Right renal pelvis (tissue), 4 donors: Measurements from ENCODE around the gene STAB2. TPM values are rescaled to one million over a fixed set of nuclear protein-coding genes. Genes with fewer than 3 reads are reported as not detected.

Experiments used
- DNase-seq, 4 donors: peaks; one replicate each; pipeline ENCODE4 v3.0.0-alpha.2; 2013; ENCODE audit warnings: low read depth in 4 of 4, low spot score in 3 of 4, missing footprints in 1 of 4
- polyA plus RNA-seq, 4 donors: library from polyadenylated mRNA; unstranded; fragments of 120-200 nt; gene quantifications; one replicate each; pipeline ENCODE4 v1.2.1, GENCODE V29; 2013; ENCODE audit not compliant: insufficient read length in 4 of 4

The STAB2 gene
- polyA plus RNA-seq, 4 donors: 0.93 to 2.2 (median 1.1) TPM

DNA sequence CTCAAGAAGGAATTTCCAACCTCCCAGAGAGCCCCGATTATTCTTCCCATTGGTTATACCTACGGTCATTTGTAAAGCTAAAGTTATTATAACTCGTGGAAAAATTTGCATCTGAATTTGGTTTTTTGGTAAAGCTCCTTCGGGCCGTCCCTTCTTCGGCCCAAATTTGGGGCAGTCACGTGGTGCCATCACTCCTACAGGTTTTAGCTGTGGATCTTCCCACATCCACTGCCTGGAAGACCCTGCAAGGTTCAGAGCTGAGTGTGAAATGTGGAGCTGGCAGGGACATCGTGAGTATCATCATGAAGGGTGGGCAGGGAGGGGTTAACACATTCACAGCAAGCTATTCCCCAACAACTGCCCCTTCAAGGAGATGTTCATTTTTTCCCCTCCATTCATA lies 148.2 kb downstream of the STAB2 start:
- no peak for DNase-seq

DNA sequence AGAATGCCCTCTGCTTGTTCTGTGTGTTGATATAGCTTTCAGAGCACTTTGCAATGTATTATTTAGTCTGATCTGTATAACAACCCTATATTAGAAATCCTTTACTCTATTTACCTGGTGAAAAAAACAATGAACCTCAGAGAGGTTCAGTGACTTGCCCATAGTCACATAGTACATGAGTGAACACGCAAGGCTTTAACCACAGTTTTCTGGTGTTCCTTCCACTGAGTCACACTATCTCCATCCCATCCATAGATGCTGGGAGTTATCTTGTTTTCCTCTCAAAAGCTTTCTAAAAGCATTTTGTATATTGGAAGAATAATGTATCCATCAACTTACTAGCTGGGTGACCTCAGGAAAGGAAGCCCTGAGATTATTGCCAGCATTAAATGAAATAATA lies 149.5 kb downstream of the STAB2 start:
- DNase-seq: no peak

DNA sequence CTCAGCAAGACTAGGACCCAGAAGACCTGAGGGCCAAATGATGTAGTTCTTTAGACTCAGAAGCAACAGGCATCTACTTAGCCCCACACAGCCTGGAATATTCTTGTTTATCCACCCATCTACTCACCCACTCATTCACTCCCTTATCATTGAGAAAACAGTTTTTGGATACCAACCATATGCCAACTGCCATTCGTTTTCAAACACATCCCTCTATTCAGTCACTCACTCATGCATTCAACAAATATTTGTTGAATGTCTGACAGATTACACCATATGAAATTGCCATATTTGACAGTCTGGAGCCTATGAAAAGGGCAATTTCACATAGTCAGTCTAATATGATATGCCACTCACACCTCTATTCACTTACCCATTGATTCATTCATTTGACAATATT lies 150.8 kb downstream of the STAB2 start:
- no peak for DNase-seq

DNA sequence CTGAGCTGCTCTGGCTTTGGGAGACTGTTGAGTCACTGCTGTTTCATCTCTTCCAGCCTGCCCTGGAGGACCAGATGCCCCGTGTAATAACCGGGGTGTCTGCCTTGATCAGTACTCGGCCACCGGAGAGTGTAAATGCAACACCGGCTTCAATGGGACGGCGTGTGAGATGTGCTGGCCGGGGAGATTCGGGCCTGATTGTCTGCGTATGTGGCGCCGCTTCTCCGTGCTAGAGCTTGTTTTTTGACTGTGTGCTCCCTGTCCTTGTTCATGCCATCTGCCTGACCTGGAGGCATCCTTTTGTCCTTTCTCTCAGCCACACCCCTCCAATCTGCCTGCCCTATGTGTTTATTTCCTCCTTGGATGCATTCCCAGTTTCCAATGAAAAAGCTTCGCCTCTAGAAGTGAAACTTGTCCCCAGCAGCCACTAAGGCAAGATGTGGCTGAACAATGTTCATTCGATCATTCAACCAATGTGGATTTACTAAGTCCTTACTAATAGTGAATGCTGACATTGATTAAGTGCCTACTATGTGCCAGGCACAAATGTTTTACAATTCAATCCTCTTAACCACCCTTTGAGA lies 155.4 kb downstream of the STAB2 start:
- no peak for DNase-seq

DNA sequence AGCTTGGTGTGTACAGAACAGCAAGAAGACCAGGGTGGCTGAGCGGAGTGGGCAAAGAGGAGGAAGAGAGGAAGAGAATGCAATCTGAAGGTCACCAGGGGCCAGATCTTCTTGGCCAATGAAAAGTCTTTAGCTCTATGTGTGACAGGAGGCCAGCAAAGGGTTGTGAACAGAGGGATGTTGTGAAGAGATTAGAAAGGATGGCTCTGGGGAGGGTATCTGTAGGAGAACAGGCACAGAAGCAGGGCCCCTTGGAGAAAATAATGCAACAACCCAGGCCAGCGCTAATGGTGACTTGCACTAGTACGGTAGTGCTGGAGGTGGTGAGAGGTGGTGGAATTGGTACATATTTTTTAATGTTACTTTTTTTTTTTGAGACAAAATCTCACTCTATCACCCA lies 156.7 kb downstream of the STAB2 start:
- DNase-seq: no peak

DNA sequence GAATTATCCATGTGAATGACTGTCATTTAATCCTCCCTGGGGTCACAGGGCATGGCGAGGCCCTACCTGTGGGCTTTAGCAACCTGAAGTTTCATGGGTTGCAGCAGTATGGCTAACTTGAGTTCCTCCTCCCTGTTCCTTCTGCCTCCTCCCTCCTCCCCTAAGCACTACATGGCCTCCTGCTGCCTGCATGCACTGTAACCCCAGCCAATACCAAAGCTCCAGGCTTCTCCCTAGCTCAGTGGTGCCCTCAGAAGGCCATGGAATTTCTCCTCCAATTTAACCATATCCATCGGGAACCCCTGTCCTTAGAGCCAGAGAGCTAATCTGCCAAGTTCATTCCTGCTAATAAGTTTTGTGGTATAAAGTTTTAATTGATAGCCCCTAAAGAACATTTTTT lies 158.9 kb downstream of the STAB2 start:
- no peak for DNase-seq

DNA sequence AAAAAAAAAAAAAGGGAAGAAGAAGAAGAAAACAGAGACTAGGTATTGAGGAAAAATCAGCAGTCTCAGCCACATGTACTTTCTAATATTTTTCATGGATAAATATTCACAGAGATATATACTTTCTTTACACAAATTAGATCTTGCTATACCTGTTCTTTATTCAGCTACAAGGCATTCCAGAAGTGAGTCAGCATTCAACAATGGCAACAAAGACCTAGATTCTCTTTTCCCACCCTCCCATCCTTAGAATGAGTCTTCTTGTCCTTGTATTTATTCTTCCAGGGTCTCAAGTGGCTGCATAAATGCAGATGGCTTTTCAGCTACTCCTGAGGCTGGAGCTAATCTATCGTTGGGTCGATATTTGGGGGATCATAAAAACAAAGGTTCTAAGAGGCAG lies 160.9 kb downstream of the STAB2 start:
- DNase-seq: no peak

DNA sequence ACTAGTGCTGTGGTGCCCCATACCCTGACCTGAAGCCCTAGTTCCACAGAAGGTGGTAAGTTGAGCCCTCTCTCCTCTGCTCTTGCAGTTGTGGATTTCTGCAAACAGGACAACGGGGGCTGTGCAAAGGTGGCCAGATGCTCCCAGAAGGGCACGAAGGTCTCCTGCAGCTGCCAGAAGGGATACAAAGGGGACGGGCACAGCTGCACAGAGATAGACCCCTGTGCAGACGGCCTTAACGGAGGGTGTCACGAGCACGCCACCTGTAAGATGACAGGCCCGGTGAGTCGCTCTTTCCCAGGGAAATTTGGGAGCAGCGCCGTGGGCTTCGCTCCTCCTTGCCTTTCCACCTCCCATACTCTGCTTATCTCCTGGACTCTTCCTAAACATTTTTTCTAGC lies 161.8 kb downstream of the STAB2 start:
- DNase-seq: no peak

DNA sequence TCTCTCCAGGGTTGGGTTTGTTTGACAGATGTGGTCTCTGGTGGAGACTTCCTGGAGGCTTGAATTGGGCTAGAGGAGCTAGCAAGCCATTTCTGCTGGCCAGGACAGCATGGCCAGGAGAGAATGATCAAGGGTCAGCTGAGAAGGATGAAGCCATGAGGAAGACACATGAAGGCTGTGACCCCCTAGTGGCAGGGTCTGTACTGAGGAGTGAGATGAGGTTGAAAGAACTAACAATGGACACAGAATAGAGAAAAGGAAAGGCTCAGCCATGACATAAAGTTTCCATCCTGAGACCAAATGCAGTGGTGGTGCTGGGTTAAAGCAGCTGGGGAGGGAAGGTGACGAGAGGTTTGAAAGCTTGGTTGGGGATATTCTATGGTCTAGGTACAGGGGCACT lies 164.1 kb downstream of the STAB2 start:
- no peak for DNase-seq

DNA sequence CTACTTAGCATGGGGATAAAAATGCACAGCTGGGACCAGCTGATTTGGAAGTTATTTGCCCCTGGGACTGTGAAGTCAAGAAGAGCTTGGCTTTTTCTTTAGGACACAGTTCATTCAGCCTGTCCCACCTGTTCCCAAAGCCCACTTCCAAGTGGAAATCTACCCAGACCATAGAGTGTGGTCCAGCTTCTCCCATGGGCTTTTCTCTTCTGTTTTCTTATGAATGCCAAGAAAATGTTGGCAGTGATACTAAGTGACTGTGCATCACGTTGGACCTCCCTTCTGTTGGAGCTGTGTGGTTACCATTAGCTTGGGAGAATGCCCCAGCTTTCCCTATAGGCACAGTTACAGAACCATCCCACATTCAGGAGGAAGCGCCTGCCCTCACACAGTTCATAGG lies 164.5 kb downstream of the STAB2 start:
- no peak for DNase-seq

DNA sequence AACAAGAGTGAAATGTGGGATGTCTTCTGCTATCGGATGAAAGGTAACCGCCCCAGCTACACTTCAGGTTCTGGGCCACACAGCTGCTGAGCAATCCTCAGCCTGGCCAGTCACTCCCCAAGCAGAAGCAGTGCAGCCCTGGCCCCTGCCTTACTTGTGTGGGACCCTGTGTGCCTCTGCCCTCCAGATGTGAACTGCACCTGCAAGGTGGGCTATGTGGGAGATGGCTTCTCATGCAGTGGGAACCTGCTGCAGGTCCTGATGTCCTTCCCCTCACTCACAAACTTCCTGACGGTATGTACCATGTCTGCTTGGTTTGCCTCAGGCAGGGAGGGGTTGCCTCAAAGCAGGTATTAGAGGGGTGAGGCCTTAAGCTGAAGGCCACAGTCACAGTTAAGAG lies 168.4 kb downstream of the STAB2 start:
- no peak for DNase-seq

DNA sequence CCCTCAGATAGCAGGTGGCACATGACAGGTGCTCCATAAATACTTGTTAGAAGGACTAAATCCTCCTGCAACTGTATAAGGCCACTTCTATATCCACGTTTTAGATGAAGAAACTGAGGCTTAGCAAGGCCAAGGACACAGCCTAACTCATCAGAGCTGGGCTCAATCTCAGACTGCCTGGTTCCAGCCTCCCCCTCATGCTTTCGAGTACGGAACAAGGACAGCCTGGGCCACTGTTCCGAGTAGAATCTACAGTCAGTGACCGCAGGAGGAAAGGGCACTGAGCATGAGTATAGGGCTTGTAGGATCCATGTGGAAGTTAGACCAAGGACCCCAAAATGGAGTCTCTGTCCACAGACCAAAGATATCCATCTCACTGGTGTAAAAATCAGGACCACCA lies 169.4 kb downstream of the STAB2 start:
- DNase-seq: no peak

DNA sequence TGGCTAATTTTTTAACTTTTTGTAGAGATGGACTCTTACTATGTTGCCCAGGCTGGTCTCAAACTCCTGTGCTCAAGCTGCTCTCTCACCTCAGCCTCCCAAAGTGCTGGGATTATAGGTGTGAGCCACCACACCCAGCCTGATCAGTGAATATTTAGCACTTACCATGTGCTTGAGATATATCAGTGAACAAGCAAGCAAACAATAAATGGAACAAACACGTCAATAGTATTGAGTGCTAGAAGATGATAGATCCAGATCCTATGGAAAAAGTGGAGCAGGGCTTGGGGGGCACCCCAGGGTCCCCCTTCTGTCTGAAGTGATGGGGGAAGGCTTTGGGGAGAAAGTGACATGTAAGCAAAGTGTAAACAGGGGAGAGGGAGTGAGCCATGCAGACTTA lies 170.2 kb downstream of the STAB2 start:
- no peak for DNase-seq

DNA sequence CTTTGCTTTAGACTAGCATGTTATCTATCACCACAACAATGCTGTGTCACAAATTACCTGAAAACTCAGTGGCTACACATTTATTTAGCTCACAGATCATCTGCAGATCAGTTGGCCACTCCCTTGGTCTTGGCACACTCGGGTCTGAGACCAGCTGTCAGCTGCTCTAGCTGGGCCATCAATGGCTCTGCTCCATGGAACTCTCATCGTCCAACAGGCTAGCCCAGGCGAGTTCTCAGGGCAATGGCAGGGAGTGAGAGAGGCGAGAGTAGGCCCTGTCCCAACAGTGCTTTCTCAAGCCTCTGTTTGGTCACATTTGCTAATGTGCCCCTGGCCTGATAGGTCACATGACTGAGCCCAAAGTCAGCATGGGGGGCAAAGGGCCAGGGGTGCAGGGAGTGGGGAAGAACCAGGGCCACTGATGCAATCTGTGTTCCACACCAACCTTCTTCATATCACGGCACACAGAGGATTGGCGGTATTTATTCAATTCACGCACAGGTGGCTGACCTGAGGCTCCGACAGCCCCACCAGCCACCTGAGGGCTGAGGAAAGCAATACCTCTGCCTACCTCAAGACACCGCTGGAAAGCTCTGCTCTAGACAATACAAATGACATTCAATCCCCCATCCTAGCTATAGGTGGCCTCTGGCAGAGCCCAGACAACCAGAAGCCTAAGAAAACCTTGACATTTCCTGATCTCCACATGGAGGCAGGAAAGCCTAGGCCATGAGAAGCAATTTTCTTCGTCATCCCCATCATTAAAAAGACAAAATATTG lies 171.4 kb downstream of the STAB2 start:
- DNase-seq: no peak

DNA sequence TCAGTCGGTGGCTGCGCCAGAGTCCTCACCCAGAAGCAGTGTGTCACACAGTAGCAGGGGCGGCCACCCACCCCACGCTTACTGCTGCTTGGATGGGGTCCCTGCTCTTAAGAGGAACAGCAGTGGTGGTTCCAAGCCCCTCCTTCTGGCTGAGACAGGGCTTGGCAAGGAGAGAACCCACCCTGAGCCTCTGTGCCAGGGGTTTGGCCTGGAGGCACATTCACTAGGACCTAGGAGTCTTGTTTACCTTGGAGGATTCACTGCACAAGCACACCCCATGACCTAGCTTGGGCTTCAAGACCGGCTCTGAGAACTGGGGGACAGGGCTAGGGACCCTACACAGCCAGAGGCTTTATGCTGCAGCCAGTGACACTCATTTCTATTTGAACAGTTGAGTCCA lies 175.4 kb downstream of the STAB2 start:
- no peak for DNase-seq

DNA sequence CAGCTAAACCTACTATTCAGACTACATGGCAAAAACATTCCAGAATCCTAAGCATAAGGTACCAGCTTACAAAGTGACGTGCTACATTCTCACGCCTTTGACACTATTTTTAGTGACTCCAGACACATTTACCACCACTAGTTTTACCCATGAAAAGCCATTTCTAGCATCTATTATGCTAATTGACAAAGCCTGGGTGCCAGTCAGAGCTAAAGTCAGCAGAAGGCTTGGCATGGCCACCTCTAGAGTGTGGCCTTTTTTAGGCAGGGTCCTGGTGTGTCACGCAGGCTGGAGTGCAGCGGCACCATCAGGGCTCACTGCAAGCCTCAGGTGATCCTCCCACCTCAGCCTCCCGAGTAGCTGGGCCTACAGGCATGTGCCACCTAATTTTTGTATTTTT lies 178.2 kb downstream of the STAB2 start:
- DNase-seq: no peak

DNA sequence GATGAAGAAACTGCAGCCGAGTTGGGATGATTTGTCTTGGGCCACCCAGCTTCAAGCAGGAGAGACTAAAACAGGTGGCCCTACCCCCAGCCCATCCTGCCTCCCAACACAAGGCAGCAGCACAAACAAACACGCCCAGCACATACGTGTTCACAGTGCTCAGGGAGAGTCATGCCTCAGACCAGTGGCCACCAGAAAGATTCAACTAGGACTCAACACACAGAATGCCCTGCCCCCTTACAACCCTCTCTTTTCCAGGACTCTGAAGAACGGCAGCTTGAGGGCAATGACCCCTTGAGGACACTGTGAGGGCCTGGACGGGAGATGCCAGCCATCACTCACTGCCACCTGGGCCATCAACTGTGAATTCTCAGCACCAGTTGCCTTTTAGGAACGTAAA lies 179.0 kb downstream of the STAB2 start:
- no peak for DNase-seq

DNA sequence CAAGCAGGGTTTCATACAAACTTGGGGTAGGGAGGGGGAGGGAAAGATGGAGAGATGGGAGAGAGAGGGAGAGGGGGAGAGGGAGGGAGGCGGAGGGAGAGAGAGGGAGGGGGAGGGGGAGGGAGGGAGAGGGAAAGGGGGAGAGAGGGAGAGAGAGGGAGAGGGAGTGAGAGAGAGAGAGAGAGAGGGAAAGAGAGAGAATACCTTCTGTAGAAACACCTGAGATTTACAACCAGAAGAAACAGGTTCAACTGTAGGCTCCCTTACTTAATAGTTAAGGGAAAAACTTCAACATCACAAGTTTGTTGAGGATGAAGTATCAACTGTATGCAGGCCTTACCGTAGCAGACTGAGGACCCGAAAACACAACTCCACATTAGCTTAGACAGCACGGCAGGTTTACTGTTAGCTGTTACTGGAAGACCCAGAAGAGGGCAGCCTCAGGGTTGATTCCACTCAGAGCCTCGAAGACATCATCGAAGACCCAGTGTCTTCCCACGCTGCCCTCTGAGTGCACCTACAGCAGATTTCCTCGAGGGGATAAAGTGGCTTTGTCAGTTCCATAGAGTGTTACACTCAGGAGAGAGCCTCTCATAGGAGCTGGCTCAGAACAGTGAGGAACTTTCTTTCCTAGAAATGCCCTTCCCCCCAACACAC lies 181.5 kb downstream of the STAB2 start:
- no peak for DNase-seq

DNA sequence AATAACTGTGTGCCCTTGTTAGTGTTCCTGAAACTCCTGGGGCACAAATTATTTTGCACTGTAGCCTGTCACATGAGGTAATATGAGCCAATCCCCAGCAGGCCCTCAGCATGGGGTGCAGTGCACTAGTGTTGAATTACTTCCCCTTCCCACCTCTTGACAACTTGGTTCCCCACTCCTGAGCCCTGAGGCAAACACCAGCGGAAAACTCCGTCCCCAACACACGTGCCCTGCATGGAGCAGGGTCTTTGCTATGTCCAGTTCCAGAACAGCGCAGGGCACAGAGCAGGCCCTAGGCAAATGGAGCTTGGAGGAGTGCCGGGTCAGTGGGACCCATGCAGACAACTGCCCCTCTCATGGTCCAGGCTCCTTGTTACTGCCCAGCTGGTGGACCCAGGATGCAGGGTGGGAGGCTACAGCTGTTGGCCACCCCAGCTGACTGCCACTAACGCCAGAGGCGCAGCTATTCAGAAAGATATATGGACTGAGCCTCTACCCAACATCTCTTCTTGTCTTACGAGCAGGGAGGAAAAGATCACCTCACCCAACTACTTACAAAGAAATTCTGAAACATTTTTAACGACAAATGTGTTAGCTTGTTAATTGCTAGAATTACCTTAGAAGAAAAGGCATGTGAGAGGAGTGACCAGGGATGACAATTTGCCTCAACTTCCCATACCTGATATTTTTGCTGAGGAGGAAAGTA lies 182.3 kb downstream of the STAB2 start:
- DNase-seq: no peak

DNA sequence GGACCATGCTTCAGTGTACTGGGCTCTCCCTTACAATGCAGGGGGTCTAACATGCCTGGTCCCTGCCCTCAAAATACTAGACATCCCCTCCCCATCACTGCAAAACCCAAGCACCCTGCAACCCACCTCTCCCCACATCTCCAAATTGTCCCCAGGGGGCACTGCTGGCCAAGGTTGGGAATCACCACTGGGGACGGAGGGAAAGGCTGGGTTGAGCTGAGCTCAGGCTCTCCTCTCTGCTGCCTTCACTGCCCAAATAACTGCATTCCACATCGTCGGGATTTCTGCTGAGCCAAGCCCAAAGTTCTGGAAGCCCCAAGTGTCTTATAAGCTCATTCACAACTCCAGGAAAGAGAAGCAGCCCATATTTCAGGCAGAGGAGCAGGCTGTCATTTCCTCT lies 184.4 kb downstream of the STAB2 start:
- DNase-seq: no peak

DNA sequence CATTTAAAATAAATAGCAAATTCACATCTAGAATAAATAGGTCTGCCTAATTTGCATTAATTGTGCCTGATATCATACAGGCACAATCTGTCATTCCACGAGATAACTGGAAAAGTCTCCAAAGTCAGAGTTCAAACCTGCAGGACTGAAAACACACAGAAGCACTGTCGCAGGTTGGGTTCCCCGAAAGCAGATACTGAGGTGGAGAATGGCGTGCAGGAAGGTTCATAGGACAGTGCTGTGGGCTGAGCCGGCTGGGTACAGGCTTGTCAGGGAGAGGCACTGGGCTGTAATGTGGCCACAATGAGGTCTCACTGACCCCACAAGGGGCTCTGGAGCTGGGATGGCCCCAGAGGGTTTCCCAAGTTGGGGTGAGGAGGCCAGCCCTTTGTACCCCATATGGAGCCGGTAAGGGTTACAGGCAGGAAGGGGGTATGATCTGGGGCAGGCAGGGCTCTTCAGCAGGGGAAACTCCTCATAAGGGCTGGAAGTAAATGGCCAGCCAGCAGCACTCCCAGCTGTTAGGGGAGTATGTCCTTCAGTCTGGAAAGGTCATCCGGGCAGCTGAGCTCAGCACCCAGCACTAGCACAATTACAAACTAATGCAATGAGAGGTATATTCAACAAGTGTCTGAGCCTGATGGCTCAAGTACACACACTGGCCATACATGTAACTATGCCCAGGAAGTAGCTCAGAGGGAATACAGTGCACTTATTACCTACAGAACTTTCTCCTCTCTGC lies 185.5 kb downstream of the STAB2 start:
- DNase-seq: no peak
